WTC11 (cell line): ENCODE results near the gene IL31. TPM values are rescaled to one million over a fixed set of nuclear protein-coding genes. Genes with fewer than 3 reads are reported as not detected.

Source experiments
- ATAC-seq: fragments of 200-7000 bp; cut with Tn5 transposase; 2 replicates; pipeline ENCODE4 v1.10.0; 2021; ENCODE audit warnings: mild to moderate bottlenecking, moderate library complexity
- CTCF ChIA-PET: fragments of 300-600 bp; sonication (Branson Sonifier 250); formaldehyde crosslinking; loops from one replicate; lab custom pipeline; 2021; ENCODE audit warnings: antibody characterized with exemption; lab: Charles Lee
- POLR2A ChIA-PET: fragments of 350-600 bp; sonication (Branson Sonifier 250); formaldehyde crosslinking; loops from one replicate; lab custom pipeline; 2021; ENCODE audit warnings: antibody characterized with exemption; lab: Charles Lee
- DNase-seq: peaks from one replicate; pipeline ENCODE4 v3.0.0; 2021; ENCODE audit warnings: low spot score
- H3K27ac Mint-ChIP-seq: 2 replicates; pipeline ENCODE4 v1.8.0; 2021; ENCODE audit warnings: mixed read lengths
- H3K27me3 Mint-ChIP-seq: 2 replicates; pipeline ENCODE4 v1.8.0; 2021; ENCODE audit warnings: low read depth, mild to moderate bottlenecking, moderate library complexity, mixed read lengths
- H3K36me3 Mint-ChIP-seq: 2 replicates; pipeline ENCODE4 v1.8.0; 2021; ENCODE audit warnings: mixed read lengths
- H3K4me1 Mint-ChIP-seq: 2 replicates; pipeline ENCODE4 v1.8.0; 2022; ENCODE audit warnings: mixed read lengths
- H3K4me3 Mint-ChIP-seq: 2 replicates; pipeline ENCODE4 v1.8.0; 2021; ENCODE audit warnings: mild to moderate bottlenecking, moderate library complexity, mixed read lengths
- H3K9me3 Mint-ChIP-seq: 2 replicates; pipeline ENCODE4 v1.8.0; 2021; ENCODE audit warnings: mixed read lengths
- ATF2 ChIP-seq: sonication (generic); formaldehyde crosslinking; IDR thresholded peaks from 2 replicates; pipeline ENCODE4 v1.8.1; 2022; ENCODE audit warnings: low read depth, missing genetic modification reagents, borderline replicate concordance
- CDX4 ChIP-seq: fragments of 250-450 bp; sonication (Bioruptor Pico); IDR thresholded peaks from 2 replicates; pipeline ENCODE4 v1.9.0; 2021; ENCODE audit warnings: moderate library complexity, mild to moderate bottlenecking, inconsistent platforms, borderline replicate concordance
- CREM ChIP-seq: sonication (generic); formaldehyde crosslinking; IDR thresholded peaks from 2 replicates; pipeline ENCODE4 v1.8.1; 2022; ENCODE audit warnings: mild to moderate bottlenecking, missing genetic modification reagents, moderate library complexity
- FOXJ3 ChIP-seq: sonication (generic); formaldehyde crosslinking; IDR thresholded peaks from 2 replicates; pipeline ENCODE4 v1.9.0; 2021; ENCODE audit warnings: missing genetic modification reagents, mild to moderate bottlenecking, borderline replicate concordance
- GABPB1 ChIP-seq: sonication (generic); formaldehyde crosslinking; IDR thresholded peaks from 2 replicates; pipeline ENCODE4 v1.8.1; 2023; ENCODE audit warnings: mild to moderate bottlenecking, missing genetic modification reagents
- GTF2I ChIP-seq: fragments of 250-450 bp; sonication (Bioruptor Pico); conservative IDR thresholded peaks from 2 replicates; pipeline ENCODE4 v1.4.0; 2021; ENCODE audit warnings: mild to moderate bottlenecking
- IRF2 ChIP-seq: sonication (generic); formaldehyde crosslinking; IDR thresholded peaks from 2 replicates; pipeline ENCODE4 v1.8.0; 2022; ENCODE audit warnings: low read depth, missing genetic modification reagents, borderline replicate concordance
- MXD4 ChIP-seq: fragments of 250-450 bp; sonication (Bioruptor Pico); IDR thresholded peaks from 2 replicates; pipeline ENCODE4 v1.8.0; 2021; ENCODE audit warnings: mild to moderate bottlenecking, moderate library complexity, borderline replicate concordance
- NR2C2 ChIP-seq: sonication (generic); formaldehyde crosslinking; IDR thresholded peaks from 2 replicates; pipeline ENCODE4 v1.8.0; 2022; ENCODE audit warnings: mild to moderate bottlenecking, missing genetic modification reagents
- SOX15 ChIP-seq: fragments of 250-450 bp; sonication (Bioruptor Pico); IDR thresholded peaks from 2 replicates; pipeline ENCODE4 v1.9.0; 2021; ENCODE audit warnings: mild to moderate bottlenecking
- ZBTB43 ChIP-seq: sonication (generic); formaldehyde crosslinking; IDR thresholded peaks from 2 replicates; pipeline ENCODE4 v1.8.1; 2023; ENCODE audit warnings: mild to moderate bottlenecking, missing genetic modification reagents
- ZNF317 ChIP-seq: sonication (generic); formaldehyde crosslinking; IDR thresholded peaks from 2 replicates; pipeline ENCODE4 v1.8.1; 2023; ENCODE audit warnings: low read depth, mild to moderate bottlenecking, moderate library complexity, missing genetic modification reagents, borderline replicate concordance
- ZNF396 ChIP-seq: fragments of 250-450 bp; sonication (Bioruptor Pico); IDR thresholded peaks from 2 replicates; pipeline ENCODE4 v1.8.0; 2021; ENCODE audit warnings: mild to moderate bottlenecking, moderate library complexity, borderline replicate concordance
- ZNF416 ChIP-seq: fragments of 250-450 bp; sonication (Bioruptor Pico); IDR thresholded peaks from 2 replicates; pipeline ENCODE4 v1.9.0; 2021; ENCODE audit warnings: mild to moderate bottlenecking, inconsistent platforms
- total RNA-seq: library from RNA; stranded (reverse); gene quantifications from 3 replicates; pipeline ENCODE4 v1.2.3, GENCODE V29; 2021
- TF ChIP-seq, protein P1 (sequence below): sonication (generic); formaldehyde crosslinking; IDR thresholded peaks from 2 replicates; pipeline ENCODE4 v1.8.0; 2023; ENCODE audit warnings: missing genetic modification reagents
- TF ChIP-seq, protein P2 (sequence below): sonication (generic); formaldehyde crosslinking; IDR thresholded peaks from 2 replicates; pipeline ENCODE4 v1.8.1; 2023; ENCODE audit warnings: mild to moderate bottlenecking, missing genetic modification reagents
- TF ChIP-seq, protein P3 (sequence below): fragments of 250-450 bp; sonication (Bioruptor Pico); IDR thresholded peaks from 2 replicates; pipeline ENCODE4 v1.9.0; 2021; ENCODE audit warnings: mild to moderate bottlenecking, borderline replicate concordance
- TF ChIP-seq, protein P4 (sequence below): sonication (generic); formaldehyde crosslinking; IDR thresholded peaks from 2 replicates; pipeline ENCODE4 v1.8.0; 2022; ENCODE audit warnings: mild to moderate bottlenecking, missing genetic modification reagents
- TF ChIP-seq, protein P5 (sequence below): sonication (generic); formaldehyde crosslinking; IDR thresholded peaks from 2 replicates; pipeline ENCODE4 v1.8.1; 2023; ENCODE audit warnings: mild to moderate bottlenecking, missing genetic modification reagents, moderate library complexity

Gene IL31
- total RNA-seq, 1 experiment from 2014 or later, result not detected

- CTCF ChIA-PET, result interaction anchor here (0.7 to 4.2 kb wide), 8 partner anchors 12 to 208 kb away, joined by 3 to 27 read pairs (median 4); partner anchors contain the start of gene CFAP251
- TF ChIP-seq IRF2, result no peak
- TF ChIP-seq, protein P1, sequence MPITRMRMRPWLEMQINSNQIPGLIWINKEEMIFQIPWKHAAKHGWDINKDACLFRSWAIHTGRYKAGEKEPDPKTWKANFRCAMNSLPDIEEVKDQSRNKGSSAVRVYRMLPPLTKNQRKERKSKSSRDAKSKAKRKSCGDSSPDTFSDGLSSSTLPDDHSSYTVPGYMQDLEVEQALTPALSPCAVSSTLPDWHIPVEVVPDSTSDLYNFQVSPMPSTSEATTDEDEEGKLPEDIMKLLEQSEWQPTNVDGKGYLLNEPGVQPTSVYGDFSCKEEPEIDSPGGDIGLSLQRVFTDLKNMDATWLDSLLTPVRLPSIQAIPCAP (CRISPR knock-in tag), result no peak
- no peak for TF ChIP-seq CREM (CRISPR knock-in tag)
- no peak for TF ChIP-seq CDX4 (CRISPR knock-in tag)
- TF ChIP-seq MXD4 (CRISPR knock-in tag), result no peak
- no peak for TF ChIP-seq GABPB1
- TF ChIP-seq, protein P2, sequence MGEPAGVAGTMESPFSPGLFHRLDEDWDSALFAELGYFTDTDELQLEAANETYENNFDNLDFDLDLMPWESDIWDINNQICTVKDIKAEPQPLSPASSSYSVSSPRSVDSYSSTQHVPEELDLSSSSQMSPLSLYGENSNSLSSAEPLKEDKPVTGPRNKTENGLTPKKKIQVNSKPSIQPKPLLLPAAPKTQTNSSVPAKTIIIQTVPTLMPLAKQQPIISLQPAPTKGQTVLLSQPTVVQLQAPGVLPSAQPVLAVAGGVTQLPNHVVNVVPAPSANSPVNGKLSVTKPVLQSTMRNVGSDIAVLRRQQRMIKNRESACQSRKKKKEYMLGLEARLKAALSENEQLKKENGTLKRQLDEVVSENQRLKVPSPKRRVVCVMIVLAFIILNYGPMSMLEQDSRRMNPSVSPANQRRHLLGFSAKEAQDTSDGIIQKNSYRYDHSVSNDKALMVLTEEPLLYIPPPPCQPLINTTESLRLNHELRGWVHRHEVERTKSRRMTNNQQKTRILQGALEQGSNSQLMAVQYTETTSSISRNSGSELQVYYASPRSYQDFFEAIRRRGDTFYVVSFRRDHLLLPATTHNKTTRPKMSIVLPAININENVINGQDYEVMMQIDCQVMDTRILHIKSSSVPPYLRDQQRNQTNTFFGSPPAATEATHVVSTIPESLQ (CRISPR knock-in tag), result no peak
- TF ChIP-seq FOXJ3 (CRISPR knock-in tag), result no peak
- no peak for TF ChIP-seq ATF2
- TF ChIP-seq, protein P3, sequence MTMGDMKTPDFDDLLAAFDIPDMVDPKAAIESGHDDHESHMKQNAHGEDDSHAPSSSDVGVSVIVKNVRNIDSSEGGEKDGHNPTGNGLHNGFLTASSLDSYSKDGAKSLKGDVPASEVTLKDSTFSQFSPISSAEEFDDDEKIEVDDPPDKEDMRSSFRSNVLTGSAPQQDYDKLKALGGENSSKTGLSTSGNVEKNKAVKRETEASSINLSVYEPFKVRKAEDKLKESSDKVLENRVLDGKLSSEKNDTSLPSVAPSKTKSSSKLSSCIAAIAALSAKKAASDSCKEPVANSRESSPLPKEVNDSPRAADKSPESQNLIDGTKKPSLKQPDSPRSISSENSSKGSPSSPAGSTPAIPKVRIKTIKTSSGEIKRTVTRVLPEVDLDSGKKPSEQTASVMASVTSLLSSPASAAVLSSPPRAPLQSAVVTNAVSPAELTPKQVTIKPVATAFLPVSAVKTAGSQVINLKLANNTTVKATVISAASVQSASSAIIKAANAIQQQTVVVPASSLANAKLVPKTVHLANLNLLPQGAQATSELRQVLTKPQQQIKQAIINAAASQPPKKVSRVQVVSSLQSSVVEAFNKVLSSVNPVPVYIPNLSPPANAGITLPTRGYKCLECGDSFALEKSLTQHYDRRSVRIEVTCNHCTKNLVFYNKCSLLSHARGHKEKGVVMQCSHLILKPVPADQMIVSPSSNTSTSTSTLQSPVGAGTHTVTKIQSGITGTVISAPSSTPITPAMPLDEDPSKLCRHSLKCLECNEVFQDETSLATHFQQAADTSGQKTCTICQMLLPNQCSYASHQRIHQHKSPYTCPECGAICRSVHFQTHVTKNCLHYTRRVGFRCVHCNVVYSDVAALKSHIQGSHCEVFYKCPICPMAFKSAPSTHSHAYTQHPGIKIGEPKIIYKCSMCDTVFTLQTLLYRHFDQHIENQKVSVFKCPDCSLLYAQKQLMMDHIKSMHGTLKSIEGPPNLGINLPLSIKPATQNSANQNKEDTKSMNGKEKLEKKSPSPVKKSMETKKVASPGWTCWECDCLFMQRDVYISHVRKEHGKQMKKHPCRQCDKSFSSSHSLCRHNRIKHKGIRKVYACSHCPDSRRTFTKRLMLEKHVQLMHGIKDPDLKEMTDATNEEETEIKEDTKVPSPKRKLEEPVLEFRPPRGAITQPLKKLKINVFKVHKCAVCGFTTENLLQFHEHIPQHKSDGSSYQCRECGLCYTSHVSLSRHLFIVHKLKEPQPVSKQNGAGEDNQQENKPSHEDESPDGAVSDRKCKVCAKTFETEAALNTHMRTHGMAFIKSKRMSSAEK, result no peak
- TF ChIP-seq NR2C2, result no peak
- TF ChIP-seq ZNF416 (CRISPR knock-in tag), result no peak
- Mint-ChIP-seq H3K4me3 (no peak overlapping the region), H3K36me3 (peaks cover 12% of the 10 kb centered on the region), H3K27ac (peak overlapping the region; percentile 77; the same call in 1 of the 2 replicates), H3K9me3 (no peaks in the 10 kb centered on the region), H3K4me1 (peaks cover 23% of the 10 kb centered on the region), H3K27me3 (no peaks in the 10 kb centered on the region)
- POLR2A ChIA-PET, result no interaction called here
- ATAC-seq (no peak), DNase-seq (no peak)
These were observed 47.7 kb downstream of the IL31 start for GRCh38 chr12:122126342-122126635.

DNA sequence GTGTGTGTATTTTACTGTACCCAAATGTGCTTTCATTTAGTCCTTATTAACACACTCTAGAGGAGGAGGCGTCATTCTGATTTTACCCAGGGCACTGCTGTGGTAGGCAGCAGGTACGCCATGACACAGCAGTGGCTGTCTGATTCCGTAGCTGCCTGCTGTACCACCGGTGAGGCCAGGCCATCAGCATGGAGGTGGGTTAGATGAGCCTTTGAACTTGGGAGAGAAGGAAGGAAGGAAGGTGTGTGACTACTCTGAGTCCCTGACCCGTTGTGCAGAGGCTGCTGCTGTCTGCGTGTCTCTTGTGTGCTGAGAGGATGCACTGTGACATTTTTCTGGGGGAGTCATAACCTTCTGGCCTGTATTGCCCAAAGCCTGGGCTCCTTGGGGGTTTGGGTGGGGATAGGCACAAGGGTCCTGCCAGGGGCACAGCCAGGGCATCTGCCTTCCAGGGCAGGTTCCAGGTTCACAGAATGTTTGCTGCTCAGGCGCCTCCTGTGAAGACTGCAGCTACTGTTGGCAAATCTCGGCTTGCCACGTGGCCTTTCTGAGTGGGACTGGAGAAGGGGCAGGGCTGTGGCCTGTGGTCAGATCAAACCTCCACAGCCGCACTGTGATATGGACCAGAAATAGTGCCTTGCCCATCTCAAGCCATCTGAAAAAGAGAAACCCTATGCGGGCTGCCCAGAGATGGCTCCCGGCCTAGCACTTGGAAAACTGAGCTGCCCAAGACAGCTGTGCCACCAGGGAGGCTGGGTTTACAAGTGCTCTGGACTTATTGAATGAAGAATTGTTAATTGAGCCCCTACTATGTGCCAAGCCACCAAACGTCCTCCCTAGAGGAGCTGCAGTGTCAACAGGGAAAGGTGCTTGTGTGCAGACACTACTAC is 48.3 kb downstream of the IL31 start:
- TF ChIP-seq, protein P4, sequence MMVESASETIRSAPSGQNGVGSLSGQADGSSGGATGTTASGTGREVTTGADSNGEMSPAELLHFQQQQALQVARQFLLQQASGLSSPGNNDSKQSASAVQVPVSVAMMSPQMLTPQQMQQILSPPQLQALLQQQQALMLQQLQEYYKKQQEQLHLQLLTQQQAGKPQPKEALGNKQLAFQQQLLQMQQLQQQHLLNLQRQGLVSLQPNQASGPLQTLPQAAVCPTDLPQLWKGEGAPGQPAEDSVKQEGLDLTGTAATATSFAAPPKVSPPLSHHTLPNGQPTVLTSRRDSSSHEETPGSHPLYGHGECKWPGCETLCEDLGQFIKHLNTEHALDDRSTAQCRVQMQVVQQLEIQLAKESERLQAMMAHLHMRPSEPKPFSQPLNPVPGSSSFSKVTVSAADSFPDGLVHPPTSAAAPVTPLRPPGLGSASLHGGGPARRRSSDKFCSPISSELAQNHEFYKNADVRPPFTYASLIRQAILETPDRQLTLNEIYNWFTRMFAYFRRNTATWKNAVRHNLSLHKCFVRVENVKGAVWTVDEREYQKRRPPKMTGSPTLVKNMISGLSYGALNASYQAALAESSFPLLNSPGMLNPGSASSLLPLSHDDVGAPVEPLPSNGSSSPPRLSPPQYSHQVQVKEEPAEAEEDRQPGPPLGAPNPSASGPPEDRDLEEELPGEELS (CRISPR knock-in tag), result no peak
- TF ChIP-seq GTF2I (CRISPR knock-in tag) (no peak), ZNF396 (CRISPR knock-in tag) (no peak), ZBTB43 (CRISPR knock-in tag) (no peak), SOX15 (CRISPR knock-in tag) (no peak), ZNF317 (CRISPR knock-in tag) (no peak)
- TF ChIP-seq, protein P5, sequence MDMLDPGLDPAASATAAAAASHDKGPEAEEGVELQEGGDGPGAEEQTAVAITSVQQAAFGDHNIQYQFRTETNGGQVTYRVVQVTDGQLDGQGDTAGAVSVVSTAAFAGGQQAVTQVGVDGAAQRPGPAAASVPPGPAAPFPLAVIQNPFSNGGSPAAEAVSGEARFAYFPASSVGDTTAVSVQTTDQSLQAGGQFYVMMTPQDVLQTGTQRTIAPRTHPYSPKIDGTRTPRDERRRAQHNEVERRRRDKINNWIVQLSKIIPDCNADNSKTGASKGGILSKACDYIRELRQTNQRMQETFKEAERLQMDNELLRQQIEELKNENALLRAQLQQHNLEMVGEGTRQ (CRISPR knock-in tag), result no peak
- TF ChIP-seq, all 79 proteins: peak for 0
- Mint-ChIP-seq H3K4me3 (no peak overlapping the region), H3K36me3 (peaks cover 12% of the 10 kb centered on the region), H3K27ac (peak overlapping the region; percentile 93), H3K4me1 (peaks cover 23% of the 10 kb centered on the region), H3K9me3 (no peaks in the 10 kb centered on the region), H3K27me3 (no peaks in the 10 kb centered on the region)
- CTCF ChIA-PET, result interaction anchor here (0.7 to 4.2 kb wide), 8 partner anchors 12 to 207 kb away, joined by 3 to 27 read pairs (median 4); partner anchors contain the start of gene CFAP251
- ATAC-seq (no peak), DNase-seq (no peak)
- POLR2A ChIA-PET, result interaction anchor here (0.7 kb wide), 1 partner anchor 280 kb away, joined by 4 read pairs; no protein-coding TSS in a partner anchor
